DMS114 treated with DMSO at 0.1 percent for 48 hours (cell line): ENCODE data around the gene ZSWIM4.
A peak's percentile ranks its signal among the peaks of the same experiment; 100 is the strongest.
"Not testable (repeated sequence)": the region's sequence is repeated elsewhere in the genome, so short reads cannot be mapped to it uniquely, and the experiment has no call there.

Source experiments
- DNase-seq: peaks from one replicate; lab custom pipeline; 2025; ENCODE audit not compliant: unreplicated experiment; lab: John Stamatoyannopoulos, UW

ZSWIM4 gene

GRCh38 chr19:13848798-13849676 lies 53.8 kb downstream of the ZSWIM4 start:
- DNase-seq, result no peak

- DNase-seq, result no peak
Measured at GRCh38 chr19:13849991-13850909, 55.0 kb downstream of the ZSWIM4 start.

DNA sequence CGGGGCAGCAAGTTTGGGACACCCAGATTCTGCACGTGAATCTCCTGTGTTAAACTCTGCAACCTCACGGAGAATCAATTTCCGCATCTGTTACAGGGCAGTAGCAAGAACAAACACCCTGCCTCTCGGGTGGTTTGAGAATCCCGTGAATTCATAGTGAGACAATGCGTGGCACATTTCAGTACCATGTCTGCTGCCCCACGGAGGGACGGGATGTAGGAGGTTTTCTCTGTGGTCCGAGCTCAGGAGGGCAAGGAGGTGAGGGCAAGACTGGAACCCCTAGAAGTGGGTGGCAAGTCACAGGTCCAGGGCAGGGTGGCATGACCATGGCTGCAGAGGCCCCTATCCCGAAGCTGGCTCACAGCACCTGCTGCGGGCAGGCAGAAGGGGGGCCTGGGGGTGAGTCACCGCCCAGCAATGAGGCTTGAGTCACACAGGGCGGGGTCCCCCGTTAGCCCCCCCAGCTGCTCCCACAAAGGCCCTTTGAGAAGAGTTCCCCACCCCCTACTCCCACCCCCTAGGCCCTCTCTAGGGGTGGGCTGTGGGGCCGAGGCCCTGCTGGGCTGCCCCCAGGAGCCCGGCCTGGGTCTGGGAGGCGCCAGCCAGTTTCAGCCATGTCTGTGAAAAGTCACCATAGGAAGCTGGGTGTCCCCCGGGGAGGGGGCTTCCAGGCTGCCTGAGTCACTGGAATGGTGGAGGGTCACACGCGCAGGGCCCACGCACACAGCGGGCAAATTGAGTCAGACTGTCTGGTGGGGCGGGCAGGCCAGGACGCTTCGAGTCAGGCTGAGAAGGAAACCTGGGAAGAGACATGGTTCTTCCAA lies 55.9 kb downstream of the ZSWIM4 start:
- DNase-seq, result no peak

DNA sequence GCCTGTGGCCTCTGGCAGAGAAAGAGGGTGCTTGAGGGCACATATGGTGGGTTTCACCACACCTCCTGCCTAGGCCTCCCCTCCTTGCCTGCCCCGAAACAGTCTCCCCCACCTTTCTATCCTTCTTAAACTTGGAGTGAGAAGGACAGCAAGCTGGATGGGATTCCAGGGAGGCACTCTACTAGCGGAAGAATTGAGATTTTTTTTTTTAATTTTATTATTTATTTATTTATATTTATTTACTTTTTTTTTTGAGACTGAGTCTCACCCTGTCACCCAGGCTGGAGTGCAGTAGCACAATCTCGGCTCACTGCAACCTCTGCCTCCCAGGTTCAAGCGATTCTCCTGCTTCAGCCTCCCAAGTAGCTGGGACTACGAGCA lies 56.5 kb downstream of the ZSWIM4 start:
- DNase-seq, result not testable (repeated sequence)

DNA sequence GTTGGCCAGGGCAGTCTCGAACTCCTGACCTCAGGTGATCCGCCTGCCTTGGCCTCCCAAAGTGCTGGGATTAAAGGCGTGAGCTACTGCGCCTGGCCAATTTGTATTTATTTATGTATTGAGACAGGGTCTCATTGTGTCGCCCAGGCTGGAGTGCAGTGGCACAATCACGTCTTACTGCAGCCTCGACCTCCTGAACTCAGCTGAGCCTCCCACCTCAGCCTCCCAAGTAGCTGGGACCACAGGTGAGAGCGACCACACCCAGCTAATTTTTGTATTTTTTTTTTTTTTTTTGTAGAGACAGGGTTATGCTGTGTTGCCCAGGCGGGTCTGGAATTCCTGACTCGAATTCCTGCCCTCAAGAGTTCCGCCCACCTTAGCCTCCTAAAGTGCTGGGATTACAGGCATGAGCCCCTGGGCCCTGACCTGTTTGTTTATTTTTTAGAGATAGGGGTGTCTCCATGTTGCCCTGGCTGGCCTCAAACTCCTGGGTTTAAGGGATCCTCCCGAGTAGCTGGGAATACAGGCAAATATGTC lies 57.0 kb downstream of the ZSWIM4 start:
- not testable (repeated sequence) for DNase-seq

- DNase-seq, result no peak
Measured at GRCh38 chr19:13856497-13856896, 61.3 kb downstream of the ZSWIM4 start.

- no peak for DNase-seq
Measured at GRCh38 chr19:13859361-13859880, 64.2 kb downstream of the ZSWIM4 start.

GRCh38 chr19:13860679-13861391 lies 65.6 kb downstream of the ZSWIM4 start:
- DNase-seq, result no peak

DNA sequence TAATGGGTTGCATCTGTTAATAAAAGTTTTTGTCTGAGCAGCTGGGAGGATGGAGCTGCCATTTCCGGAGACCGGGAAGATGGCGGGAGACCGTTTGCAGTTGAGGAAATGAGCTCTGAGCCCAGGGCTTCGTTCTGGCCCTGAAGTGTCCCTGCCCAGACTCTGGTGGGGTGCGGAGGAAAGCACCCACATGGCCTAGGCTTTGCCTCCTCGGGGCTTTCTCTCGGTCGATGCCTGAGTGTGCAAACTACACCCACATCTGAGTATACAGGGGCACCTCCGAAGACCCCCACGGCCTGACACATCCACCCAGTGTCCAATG lies 66.1 kb downstream of the ZSWIM4 start:
- DNase-seq, result no peak

GRCh38 chr19:13861714-13862531 lies 66.7 kb downstream of the ZSWIM4 start:
- peak; percentile 72 for DNase-seq

GRCh38 chr19:13864046-13864666 lies 68.9 kb downstream of the ZSWIM4 start:
- DNase-seq, result no peak

DNA sequence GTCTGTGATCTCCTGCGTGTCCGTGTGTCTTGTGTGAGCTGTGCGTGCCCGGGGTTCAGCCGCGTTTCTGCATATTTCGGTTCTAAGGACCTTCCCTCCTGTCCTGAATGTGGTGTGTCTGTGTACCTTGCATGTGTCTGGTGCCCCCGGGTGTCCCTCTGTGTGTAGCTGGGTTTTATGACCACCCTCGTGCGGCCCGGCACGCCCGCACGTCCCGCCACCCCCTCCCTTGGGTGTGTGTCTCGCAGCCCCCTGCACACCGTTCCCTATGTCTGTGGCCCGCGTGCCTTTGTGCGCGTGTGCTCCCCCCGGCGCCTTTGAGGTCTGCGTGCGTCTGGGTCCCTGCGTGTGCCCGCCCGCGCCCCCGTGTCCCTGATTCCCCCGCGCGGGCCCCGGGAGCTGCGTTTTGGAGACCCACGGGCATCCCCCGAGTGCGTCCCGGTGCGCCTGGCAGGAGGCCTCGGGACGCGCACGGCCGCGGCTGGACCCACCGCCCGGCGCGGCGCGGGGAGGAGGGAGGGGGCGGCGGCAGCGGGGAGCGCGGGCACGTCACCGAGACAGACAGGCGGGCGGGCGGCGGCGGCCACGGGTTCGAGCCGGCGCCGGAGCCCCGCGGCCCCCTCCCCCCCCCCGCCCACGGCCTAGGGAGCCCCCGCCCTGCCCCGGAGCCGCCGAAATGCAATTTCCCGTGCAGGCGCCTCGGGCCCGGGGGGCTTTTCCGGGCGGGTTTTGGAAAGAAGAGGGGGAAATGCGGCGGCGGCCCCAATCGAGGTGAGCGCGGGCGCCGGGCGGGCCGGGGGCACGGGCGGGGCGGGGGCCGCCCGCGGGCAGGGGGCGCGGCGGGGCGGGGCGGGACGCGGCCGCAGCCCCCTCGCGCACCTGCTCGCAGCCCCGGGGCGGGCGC lies 69.7 kb downstream of the ZSWIM4 start:
- no peak for DNase-seq

DNA sequence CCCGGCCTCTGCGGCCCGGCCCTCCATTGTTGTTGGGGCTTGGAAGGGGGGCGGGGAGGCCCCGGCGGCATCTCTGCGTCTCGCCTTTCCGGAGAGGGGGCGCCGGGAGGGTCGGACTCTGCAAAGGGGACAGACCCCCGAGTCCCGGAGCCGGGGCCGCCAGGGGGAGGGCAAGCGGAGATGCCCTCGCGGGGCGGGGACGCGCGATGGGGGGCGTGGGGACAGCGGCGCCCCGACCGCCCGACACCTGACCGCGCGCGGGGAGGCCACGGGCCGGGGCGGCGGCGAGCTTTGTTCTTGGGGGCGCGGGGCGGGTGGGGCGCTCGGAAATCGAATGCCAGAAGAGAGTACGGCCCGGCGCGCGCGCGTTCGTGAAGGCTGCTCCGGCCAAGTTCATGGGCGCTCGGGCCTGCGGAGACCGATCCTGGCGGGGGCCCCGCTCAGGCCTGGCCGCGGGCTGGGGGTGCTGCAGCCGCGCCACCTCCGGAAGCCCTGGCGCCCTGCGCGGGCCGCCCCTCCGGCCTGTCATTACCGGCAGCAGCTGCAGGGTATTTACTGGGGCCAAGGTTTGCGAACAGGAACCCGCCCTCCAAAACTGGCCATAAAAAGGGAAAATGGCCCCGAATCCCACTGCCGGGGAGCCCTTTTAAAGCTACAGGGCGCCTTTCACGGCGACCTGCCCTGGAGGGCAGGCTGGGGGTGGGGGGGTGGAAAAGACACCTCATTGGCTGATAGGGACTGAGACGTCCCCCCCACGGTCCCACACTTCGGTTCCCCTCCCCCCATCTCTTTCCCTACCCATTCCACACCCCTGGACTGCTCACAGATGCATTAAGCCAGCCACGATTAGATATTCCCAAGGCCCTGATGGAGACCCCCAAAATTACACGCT lies 70.6 kb downstream of the ZSWIM4 start:
- no peak for DNase-seq

- no peak for DNase-seq
Measured at GRCh38 chr19:13866463-13867046, 71.3 kb downstream of the ZSWIM4 start.

DNA sequence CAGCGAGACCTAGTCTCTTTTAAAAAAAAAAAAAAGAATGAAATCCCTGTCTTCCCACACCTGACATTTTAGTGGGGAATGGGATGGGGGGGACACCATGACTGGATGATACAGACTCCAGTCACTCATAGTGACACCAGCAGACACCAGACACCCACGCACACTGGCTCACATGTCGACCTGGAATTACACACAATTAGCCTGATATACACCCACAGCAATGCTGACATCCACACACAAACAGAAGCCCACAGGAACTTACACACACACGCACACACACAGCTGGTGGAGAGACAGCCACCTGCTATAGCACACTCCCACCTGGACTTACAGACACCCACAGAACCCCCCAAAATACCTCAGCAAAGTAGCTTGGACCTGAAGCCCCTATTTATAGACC lies 73.4 kb downstream of the ZSWIM4 start:
- DNase-seq, result no peak

DNA sequence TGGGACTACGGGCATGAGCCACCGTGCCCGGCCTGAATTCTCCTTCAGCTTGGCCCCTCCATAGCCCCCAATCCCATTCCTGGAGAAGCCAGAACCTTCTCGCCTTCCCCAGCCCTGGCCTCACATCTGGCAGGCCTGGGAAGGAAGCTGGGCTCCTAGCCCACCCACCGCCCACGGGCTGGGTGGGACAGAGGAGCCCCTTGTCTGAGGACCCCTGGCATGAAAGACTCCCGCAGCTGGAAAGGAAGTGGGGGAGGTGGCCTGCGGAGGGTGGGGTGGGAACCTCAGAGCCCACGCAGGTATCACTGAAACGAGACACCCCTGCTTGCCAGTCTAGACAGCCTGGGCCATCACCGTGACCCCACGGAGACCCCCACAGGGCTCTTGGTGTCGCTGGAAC lies 74.0 kb downstream of the ZSWIM4 start:
- no peak for DNase-seq
